Measurements from ENCODE around the gene ACOT6.
A peak's percentile ranks its signal among the peaks of the same experiment; 100 is the strongest.

ACOT6 gene

GRCh38 chr14:73606271-73606670 lies 6.0 kb upstream of the ACOT6 start:
- no peak overlapping the region for H3K4me3 Mint-ChIP-seq
- peaks cover 10% of the 10 kb centered on the region for H3K4me1 Mint-ChIP-seq
- H3K27me3 Mint-ChIP-seq (ENCODE audit: low read depth, poor library complexity), result peaks cover 25% of the 10 kb centered on the region
- no peak for DNase-seq
- no peak overlapping the region for H3K27ac Mint-ChIP-seq
- H3K9me3 Mint-ChIP-seq, result peaks cover 30% of the 10 kb centered on the region
- TF ChIP-seq CTCF (IDR thresholded peaks at IDR 0.05), result no peak
- no peaks in the 10 kb centered on the region for H3K36me3 Mint-ChIP-seq (ENCODE audit: low read depth)

- Mint-ChIP-seq H3K27ac (no peak overlapping the region), H3K4me1 (peaks cover 8% of the 10 kb centered on the region), H3K36me3 (ENCODE audit: low read depth) (no peaks in the 10 kb centered on the region), H3K9me3 (peaks cover 32% of the 10 kb centered on the region), H3K27me3 (ENCODE audit: low read depth, poor library complexity) (peaks cover 32% of the 10 kb centered on the region), H3K4me3 (no peak overlapping the region)
- TF ChIP-seq CTCF (IDR thresholded peaks at IDR 0.05), result no peak
- no peak for DNase-seq
These were observed 5.1 kb upstream of the ACOT6 start for GRCh38 chr14:73607241-73607640.

GRCh38 chr14:73610687-73611086 lies 1.6 kb upstream of the ACOT6 start:
- Mint-ChIP-seq H3K4me1 (no peaks in the 10 kb centered on the region), H3K4me3 (no peak overlapping the region), H3K9me3 (peaks cover 22% of the 10 kb centered on the region), H3K27me3 (ENCODE audit: low read depth, poor library complexity) (peaks cover 53% of the 10 kb centered on the region), H3K36me3 (ENCODE audit: low read depth) (no peaks in the 10 kb centered on the region), H3K27ac (no peak overlapping the region)
- TF ChIP-seq CTCF (IDR thresholded peaks at IDR 0.05), result no peak
- DNase-seq, result no peak

- H3K36me3 Mint-ChIP-seq (ENCODE audit: low read depth), result no peaks in the 10 kb centered on the region
- H3K27me3 Mint-ChIP-seq (ENCODE audit: low read depth, poor library complexity), result peaks cover 54% of the 10 kb centered on the region
- no peak for TF ChIP-seq CTCF (IDR thresholded peaks at IDR 0.05)
- H3K4me1 Mint-ChIP-seq, result no peaks in the 10 kb centered on the region
- DNase-seq, result no peak
- H3K4me3 Mint-ChIP-seq, result peak overlapping the region; percentile 90
- H3K27ac Mint-ChIP-seq, result no peak overlapping the region
- peaks cover 10% of the 10 kb centered on the region for H3K9me3 Mint-ChIP-seq
These were observed 698 bp downstream of the ACOT6 start for GRCh38 chr14:73613046-73613383.

GRCh38 chr14:73613419-73613963 lies 1.2 kb downstream of the ACOT6 start:
- Mint-ChIP-seq H3K4me3 (peak overlapping the region; percentile 90), H3K9me3 (peaks cover 5% of the 10 kb centered on the region), H3K36me3 (ENCODE audit: low read depth) (no peaks in the 10 kb centered on the region), H3K4me1 (no peaks in the 10 kb centered on the region), H3K27ac (no peak overlapping the region), H3K27me3 (ENCODE audit: low read depth, poor library complexity) (peaks cover 49% of the 10 kb centered on the region)
- no peak for TF ChIP-seq CTCF (IDR thresholded peaks at IDR 0.05)
- DNase-seq, result no peak

- TF ChIP-seq CTCF (IDR thresholded peaks at IDR 0.05), result no peak
- Mint-ChIP-seq H3K36me3 (ENCODE audit: low read depth) (no peaks in the 10 kb centered on the region), H3K4me3 (no peak overlapping the region), H3K27me3 (ENCODE audit: low read depth, poor library complexity) (peaks cover 51% of the 10 kb centered on the region), H3K27ac (no peak overlapping the region), H3K4me1 (no peaks in the 10 kb centered on the region), H3K9me3 (no peaks in the 10 kb centered on the region)
- no peak for DNase-seq
These were observed 4.5 kb downstream of the ACOT6 start for GRCh38 chr14:73616831-73617230.

Measured in nephron progenitor cell (in vitro differentiated cells).